ACHN (cell line): Measurements from ENCODE around the gene NKAIN4.

Experiments
- DNase-seq: peaks from one replicate; pipeline ENCODE4 v3.0.0-alpha.2; 2015
- in situ Hi-C: cut with HindIII; loops from 2 replicates; pipeline ENCODE4 v1.10.0; 2017; ENCODE audit warnings: low sequenced_read_pairs, low pct_ligation_motif_present, low pct_unique_long_range_greater_than_20kb

NKAIN4 gene

DNA sequence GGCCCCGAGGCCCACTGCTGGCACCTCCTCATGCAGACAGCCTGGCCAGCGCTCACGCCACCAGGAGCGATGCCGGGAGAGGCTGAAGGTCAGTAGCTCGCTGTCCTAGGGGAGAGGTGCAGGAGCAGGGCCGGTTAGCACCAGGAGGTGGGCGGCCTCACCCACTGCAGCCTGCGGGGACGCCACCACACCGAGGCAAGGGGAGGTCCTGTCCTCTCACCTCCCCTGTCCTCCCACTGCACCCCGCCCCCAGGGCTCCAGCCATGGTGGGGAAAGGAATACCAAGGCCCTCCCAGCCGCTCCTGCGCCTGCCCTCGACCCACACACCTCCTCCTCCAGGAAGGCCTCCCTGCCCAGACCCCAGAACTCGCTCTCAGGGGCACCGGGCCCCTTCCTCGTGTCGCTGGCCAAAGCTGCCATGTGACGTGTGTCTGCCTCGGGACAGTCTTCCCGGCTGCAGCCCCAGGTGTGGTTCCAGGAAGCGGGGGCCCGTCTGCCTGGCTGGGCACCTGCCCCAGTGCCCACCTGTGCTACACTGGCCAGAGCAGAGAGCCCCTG, 6.5 kb downstream of the NKAIN4 start:
- no peak for DNase-seq
- in situ Hi-C loops = no loop called here

DNA sequence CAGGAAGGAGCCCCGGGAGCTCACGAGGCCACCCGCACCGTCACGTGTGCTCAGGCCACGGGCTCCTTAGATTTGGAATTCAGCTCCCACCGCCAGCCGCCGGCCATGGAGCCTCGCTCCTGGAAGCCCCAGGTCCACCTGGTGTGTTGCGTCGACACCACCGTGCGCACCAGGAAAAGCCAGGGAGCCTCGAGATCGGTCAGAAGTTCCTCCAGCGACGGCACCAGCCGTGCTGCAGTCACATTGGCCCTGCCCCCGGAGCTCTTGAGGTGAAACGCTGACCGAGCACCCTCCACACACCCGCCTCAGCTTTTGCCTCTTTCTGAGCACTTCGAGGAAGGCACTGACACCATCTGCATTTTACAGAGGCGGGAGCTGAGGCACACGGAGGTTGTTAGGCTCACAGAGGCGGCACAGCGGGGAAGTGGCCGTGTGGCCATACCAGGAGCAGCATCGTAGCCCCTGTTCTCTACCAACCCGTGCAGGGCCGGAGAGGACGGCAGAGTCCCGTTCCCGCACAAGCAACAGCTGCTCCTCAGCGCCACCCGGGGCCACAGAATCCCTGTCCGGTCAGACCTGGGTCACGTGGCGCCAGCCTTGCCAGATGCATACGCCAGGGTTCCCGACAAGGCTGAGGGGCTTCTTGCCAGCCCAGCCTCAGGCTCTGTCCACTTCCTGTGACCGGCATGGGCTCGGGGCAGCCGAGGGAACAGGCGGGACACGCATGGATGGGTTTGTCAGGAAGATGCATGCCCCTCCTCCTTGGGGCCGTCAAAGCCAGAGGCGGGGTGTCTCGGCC, 7.6 kb downstream of the NKAIN4 start:
- in situ Hi-C loops = no loop called here
- DNase-seq = no peak

DNA sequence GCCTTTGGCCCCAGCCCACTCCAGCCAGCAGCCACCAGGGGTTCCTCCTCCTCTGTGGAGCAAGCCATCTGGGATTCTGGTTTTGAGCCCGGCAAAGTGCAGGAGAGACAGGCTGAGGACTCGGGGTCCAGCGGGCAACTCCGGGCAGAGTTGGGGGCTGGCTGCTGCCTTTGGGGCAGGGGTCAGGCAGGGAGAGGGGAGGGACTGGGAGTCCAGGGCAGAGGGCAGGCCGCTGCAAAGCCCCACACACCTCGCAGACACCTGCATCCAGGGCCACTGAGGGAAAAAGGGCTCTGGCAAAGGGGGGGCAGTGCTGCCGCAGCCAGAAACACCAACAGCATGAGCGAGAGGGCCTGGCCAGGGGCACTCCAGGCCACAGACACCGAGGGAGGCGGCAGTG, 9.8 kb downstream of the NKAIN4 start:
- in situ Hi-C loops = no loop called here
- no peak for DNase-seq

DNA sequence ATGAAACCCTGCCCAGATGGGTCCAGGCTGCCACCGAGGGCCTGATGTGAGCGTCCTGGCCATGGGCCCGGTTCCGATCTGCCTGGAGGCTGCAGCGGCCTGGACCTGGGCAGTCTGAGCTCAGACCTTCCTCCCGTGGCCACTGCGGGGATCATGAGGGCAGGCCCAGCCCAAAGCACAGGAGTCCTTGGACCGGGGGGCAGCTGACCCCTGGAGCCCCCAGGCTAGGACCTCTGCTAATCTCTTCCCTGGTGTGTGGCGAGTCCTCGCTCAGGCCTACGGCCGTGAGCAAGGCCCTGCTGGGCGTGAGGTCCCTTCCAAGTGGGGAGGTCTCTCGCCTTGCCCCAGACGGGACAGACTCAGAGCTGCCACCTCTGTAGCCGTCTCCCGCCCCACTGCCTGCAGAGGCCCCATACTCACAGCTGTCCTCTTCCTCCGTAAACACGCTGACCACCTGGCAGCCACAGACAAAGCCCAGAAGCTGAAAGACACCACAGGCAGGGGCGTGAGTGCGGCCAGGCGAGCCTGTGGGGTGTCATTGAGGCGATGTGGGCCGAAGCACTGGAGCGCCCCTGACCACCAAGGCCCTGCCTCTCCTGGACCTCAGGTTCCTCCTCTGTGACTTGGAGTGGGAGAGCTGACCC, 10.5 kb downstream of the NKAIN4 start:
- in situ Hi-C loops = no loop called here
- no peak for DNase-seq

DNA sequence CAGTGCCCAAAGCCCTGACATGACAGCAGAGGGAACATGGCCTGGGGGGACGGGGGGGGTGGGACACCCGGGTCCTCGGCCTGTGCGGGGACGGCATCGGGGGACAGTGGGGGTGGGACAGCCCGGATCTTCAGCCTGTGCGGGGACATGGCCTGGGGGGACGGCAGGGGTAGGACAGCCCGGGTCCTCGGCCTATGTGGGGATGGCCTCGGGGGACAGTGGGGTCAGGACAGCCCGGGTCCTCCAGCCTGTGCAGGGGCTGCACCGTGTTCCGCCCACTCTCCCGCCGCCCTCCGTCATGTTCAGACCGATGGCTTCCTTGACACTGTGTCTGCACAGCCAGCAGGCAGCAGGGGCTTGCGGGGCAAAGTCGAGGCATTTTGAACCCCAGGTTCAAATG, 11.5 kb downstream of the NKAIN4 start:
- in situ Hi-C loops = no loop called here
- DNase-seq = no peak

DNA sequence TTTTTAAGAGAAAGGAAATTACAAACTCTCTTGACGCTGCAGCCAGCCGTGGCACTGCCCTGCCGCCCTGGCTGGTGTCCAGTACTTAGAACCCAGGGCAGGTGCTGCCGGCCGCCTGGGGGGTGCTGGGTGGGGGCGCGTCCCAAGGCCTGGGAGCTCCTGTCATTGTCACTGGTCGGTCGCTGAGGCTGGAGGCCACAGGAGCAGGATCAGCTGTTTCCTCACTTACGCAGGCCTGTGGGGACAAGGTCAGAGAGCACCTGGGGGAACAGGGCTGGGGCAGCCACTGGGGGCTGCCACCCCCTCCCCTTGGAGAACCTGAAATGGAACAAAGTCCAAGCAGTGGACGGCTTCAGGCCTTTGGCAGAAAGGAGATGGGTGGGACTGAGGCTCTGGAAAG, 13.0 kb downstream of the NKAIN4 start:
- DNase-seq = peak; percentile 8
- in situ Hi-C loops = no loop called here

DNA sequence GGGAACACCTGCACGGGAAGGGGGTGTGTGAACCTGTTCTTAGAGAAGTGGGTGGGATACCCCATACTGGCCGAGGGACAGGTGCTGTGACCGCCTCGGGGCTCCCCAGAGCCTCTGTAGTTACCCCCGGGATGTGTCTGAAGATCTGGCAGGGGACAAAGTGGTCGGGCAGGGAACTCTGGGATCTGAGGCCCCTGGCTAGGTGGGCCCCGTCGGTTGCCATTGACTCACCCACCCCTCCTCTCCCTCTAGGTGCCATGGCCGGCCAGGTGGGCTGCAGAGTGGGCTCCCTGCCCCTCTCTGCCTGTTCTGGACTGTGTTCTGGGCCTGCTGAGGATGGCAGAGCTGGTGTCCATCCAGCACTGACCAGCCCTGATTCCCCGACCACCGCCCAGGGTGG, 14.3 kb downstream of the NKAIN4 start:
- in situ Hi-C loops = no loop called here
- no peak for DNase-seq

DNA sequence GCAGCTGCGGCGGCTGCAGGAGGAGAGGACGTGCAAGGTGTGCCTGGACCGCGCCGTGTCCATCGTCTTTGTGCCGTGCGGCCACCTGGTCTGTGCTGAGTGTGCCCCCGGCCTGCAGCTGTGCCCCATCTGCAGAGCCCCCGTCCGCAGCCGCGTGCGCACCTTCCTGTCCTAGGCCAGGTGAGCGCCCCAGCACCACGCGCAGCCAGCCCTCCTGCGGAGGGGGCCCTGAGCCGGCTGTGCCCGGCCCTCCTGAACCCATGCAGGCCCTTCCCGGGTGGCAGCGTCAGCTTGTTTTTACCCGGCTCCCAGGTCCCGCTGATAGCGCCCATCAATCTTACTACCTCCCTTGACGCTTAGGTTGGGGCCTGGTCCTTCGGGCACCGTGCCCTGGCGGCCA, 14.8 kb downstream of the NKAIN4 start:
- in situ Hi-C loops = no loop called here

DNA sequence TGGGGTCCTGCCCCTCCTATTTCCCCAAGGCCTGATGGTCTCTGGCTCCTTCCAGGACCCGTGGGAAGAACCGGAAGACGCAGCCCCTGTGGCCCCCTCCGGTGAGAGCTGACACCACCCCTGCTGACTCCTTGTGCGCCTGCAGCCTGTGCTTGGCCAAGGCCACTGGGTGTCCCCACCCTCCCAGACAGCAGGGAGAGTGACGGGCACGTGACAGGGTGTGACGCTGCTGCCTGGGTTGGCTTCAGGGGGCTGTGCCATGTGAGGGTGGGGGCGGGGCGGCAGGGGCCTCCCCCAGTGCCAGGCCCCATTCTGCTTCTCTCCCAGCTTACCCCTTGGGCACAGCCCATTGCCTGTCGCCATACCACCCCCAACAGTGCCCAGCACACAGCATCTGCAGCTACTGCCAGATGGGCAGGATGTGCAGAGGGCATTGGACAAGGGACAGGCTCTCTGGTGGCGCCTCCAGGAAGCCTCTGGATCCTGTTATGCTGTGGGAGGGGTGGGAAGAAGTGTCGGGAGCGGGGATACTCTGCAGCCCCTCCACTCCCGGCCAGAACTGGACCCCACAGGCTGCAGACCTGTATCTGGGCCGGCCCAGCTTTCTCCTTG, 15.6 kb downstream of the NKAIN4 start:
- in situ Hi-C loops = no loop called here
- no peak for DNase-seq

More for the DNA sequence above, 14.8 kb downstream of the NKAIN4 start:
- DNase-seq = no peak

DNA sequence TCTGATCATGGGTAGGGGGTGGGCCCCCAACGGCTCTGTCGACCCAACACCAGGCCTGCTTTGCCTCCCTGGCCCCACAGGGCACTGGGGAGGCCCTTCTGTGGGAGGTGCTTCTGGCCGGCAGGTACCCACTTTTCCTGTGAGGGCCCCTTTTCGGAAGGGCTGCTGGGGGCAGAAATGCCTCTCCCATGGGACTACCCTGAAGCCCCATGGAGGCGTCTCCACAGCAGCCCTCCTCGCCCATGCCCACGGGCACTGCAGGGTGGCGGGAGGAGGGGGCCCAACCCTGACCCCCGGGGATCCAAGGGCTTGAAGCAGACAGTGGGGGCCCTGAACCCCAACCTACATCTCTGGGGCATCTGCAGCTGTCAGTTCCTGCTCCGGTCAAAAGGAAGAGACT, 16.2 kb downstream of the NKAIN4 start:
- in situ Hi-C loops = no loop called here
- DNase-seq = no peak

DNA sequence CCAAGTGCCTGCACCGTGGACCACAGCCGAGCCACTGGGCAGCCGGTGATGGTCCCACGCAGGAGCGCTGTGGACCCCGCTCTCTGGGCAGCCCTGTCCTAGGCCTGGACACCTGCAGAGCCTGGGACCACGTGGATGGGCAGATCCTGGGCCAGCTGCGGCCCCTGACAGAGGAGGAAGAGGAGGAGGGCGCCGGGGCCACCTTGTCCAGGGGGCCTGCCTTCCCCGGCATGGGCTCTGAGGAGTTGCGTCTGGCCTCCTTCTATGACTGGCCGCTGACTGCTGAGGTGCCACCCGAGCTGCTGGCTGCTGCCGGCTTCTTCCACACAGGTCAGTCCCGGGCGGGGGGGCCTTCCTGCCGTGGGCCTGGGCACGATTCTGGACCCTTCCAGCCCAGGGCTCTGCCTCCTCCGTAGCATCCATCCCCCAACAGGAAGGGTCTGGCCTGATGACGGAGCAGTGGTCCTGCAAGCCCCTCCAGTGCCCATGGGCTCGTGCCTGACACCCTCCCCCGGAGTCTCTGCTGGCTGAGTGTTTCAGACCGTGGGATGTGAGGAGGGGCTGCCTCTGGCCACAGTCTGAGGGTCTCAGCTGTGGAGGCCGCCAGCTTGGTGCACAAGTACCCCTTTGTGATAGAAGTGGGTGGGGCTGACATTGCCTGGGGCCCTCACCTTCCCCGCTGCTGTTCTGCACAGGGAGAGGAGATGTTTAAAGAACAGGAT, 18.0 kb downstream of the NKAIN4 start:
- in situ Hi-C loops = no loop called here
- no peak for DNase-seq

DNA sequence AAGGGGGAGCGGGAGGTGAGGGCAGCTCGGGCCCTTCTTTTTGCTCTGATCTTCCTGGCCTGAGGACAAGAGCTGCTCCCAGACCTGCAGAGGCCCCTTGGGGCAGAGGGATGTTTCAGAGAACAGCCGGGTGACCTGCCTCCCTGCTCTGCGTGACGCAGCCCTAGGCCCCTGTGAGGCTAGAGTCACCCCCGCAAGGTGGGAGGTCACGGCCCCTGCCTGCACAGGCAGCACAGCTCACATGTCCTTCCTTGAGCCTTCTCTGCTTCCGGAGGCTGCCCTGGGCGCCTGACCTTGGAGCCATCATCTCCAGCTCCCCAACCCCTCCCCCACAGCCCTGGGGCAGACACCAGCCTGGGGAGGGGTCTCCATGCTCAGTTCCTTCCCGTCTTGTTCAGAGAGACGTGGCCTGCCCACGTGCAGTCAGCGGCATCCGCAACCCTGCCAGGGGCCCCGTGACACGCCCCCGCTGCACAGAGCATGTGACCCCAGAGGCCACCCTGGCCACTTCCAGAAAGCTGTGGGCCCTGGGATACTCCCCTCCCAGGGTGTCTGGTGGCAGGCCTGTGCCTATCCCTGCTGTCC, 18.8 kb downstream of the NKAIN4 start, which contains the start of gene BIRC7:
TSS of gene BIRC7 (plus strand) at position 507 of the 585 bp plus-strand sequence. CDS start 192 bp downstream, outside the sequence.
- in situ Hi-C loops = no loop called here
- DNase-seq = no peak

DNA sequence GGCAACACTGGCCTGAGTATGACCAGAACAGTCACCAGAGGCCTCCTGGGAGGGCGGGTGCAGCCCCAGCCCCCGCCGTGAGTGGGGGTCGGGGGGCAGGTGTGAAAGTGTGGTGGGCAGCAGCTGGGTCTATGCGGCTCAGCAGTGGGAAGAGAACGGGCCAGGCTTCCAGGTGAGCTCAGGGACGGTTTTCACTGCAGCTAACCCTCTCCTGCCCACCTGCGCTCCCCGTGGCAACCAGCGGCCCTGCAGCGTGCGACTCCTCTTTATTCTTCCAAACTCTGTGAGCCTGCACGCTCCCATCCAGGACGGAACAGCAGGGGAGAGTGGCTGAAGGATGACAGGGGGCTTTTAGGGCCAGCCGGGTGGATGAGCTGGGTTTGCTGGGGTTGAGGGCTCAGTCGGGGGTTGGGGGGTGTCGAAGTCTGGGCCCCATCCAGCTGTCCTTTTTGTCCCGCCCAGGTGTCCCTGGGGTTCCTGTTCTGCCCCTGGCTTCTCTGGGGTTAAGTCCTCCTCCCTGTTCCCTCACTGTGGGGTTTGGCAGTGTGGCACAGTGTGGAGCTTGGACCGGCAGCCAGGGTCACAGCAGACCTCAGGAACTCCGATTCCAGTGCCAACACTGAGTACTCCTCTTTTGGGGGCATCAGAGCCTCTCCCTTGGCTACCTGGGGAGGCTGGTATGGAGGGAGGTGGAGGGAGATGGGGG, 19.4 kb downstream of the NKAIN4 start:
- DNase-seq = no peak
- in situ Hi-C loops = no loop called here

DNA sequence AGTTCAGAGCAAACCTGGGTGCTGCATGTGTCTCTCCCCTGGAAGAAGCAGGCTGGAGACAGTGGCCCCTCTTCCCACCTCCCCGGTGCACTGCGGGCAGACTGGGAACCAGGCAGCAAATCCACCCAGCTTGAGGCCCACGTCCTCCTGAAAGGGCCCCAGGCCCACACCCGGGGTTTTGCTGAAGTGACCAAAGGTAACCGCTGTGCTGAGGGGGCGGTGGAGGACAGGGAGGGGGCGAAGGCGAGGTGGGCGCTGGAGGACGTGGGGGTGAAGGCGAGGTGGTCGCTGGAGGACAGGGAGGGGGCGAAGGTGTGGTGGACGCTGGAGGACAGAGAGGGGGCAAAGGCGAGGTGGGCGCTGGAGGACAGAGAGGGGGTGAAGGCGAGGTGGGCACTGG, 20.3 kb downstream of the NKAIN4 start:
- DNase-seq = no peak
- in situ Hi-C loops = no loop called here

DNA sequence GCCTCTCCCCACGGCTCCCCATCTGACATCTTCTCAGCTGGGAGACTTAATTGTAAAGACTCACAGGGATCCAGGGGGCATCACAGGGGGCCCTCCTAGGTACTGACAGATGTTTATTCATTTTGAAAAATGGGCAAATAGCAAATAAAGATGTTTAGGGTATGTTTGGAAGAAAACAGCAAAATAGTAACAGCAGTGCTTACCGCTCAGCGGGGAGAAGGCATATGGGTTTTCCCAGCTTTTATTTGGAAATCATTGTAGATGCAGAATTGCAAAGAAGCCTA, 21.3 kb downstream of the NKAIN4 start:
- no peak for DNase-seq
- in situ Hi-C loops = no loop called here

DNA sequence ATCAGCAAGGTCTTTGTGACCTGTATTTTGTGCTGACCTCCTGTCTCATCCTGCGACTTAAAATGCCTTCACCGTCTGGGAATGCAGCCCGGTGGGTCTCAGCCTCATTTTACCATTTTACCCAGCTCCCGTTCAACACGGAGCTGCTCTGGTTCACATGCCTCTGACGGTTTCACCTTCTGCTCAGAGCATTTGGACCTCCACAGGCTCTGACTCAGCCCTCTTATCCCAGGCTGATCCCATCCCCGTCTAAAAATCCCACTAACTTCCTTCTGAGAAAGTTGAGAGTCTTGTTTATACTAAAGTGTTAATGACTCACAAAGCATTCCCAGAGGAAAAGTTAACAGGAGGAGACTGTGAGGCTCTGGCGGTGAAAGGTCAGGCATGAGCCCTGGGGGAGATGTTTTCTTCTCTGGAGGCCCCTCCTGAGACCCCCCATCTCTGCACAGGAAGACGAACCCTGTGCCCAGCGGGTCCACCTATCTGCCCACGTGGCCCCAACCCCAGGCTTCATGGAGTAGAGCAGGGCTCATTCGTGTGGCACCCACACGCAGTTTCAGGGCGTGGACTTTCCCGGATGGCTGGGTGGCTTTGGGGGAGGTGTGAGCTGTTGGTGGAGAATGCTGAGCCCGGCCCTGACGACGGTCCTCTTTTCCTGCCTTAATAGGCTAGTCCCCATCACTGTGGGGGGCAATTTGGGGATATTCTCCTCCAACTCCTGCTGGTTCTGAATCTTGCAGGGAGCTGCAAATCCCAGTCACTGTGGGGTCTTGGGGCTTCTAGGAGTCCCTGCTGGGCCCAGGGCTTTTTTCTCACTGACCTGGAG, 21.8 kb downstream of the NKAIN4 start:
- in situ Hi-C loops = no loop called here
- DNase-seq = peak; percentile 94

DNA sequence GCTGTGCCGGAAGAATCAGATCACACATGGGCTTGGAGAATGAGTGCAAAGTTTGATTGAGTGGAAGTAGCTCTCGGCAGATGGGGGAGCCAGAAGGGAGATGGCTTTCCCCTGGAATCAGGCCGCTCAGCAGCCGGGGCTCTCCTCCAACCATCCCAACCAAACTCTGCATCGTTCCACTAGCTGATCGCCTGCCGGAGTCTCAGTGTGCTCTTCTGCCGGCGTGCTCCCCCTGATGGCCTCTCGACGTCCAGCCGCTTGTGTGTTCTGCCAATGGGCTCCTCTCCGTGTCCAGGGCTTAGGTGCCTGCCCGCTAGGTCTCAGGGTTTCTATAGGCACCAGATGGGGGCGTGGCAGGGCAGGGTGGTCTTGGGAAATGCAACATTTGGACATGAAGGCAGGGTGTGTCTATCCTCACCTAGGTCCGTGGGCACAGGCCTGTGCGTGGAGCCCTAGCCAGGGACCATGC, 23.4 kb downstream of the NKAIN4 start:
- DNase-seq = no peak
- in situ Hi-C loops = no loop called here
